GM06990 (cell line): ENCODE data around the gene TRAPPC4.
A peak's percentile ranks its signal among the peaks of the same experiment; 100 is the strongest.

Source experiments
- DNase-seq: peaks from one replicate; pipeline ENCODE4 v3.0.0-alpha.2; 2011; ENCODE audit not compliant: insufficient read length; ENCODE audit errors: extremely low read depth
- H3K27me3 ChIP-seq: replicated peaks from 2 replicates; pipeline ENCODE4 v1.6.0; 2011; ENCODE audit warnings: low read length; ENCODE audit not compliant: control insufficient read depth, insufficient read depth
- H3K36me3 ChIP-seq: 2 replicates; pipeline ENCODE4 v1.5.1; 2011; ENCODE audit warnings: low read length; ENCODE audit not compliant: control insufficient read depth, insufficient read depth
- H3K4me3 ChIP-seq: replicated peaks from 2 replicates; pipeline ENCODE4 v1.5.1; 2011; ENCODE audit warnings: low read depth, mild to moderate bottlenecking, control low read depth, low read length
- CTCF ChIP-seq: IDR thresholded peaks from 2 replicates; pipeline ENCODE4 v1.5.1; 2011; ENCODE audit warnings: low read length, control low read depth, mild to moderate bottlenecking, inconsistent platforms; ENCODE audit not compliant: insufficient read depth, poor library complexity, severe bottlenecking

The TRAPPC4 gene

GRCh38 chr11:119061256-119061655, 42.7 kb downstream of the TRAPPC4 start:
- Histone ChIP-seq H3K27me3 (no peaks in the 10 kb centered on the region), H3K4me3 (no peak overlapping the region), H3K36me3 (no peaks in the 10 kb centered on the region; the same call in 1 of the 2 replicates)
- TF ChIP-seq CTCF = no peak
- DNase-seq = no peak

- no peak for TF ChIP-seq CTCF
- H3K27me3 ChIP-seq = no peaks in the 10 kb centered on the region
- no peak for DNase-seq
Measured at GRCh38 chr11:119062779-119063178, 44.2 kb downstream of the TRAPPC4 start.

GRCh38 chr11:119065369-119065768, 46.8 kb downstream of the TRAPPC4 start:
- Histone ChIP-seq H3K4me3 (no peak overlapping the region), H3K27me3 (no peaks in the 10 kb centered on the region), H3K36me3 (no peaks in the 10 kb centered on the region; the same call in 1 of the 2 replicates)
- DNase-seq = no peak
- TF ChIP-seq CTCF = peak; percentile 72

More at GRCh38 chr11:119062779-119063178, 44.2 kb downstream of the TRAPPC4 start:
- no peaks in the 10 kb centered on the region; the same call in 1 of the 2 replicates for H3K36me3 ChIP-seq
- no peak overlapping the region for H3K4me3 ChIP-seq

GRCh38 chr11:119067371-119068222, 49.0 kb downstream of the TRAPPC4 start, which contains the start of gene VPS11:
VPS11 (plus strand) TSS chr11:119067818; CDS start chr11:119067824, 6 bp downstream.
- DNase-seq = peak; percentile 97
- TF ChIP-seq CTCF = no peak
- H3K4me3 ChIP-seq = peak within 1 kb of the TSS; percentile 99
- H3K36me3 ChIP-seq = peaks cover 5% of the 10 kb centered on the region
- no peaks in the 10 kb centered on the region for H3K27me3 ChIP-seq
